Endothelial cell of umbilical vein (primary cell): ENCODE data around the gene SLC9A9. TPM values are rescaled to one million over a fixed set of nuclear protein-coding genes. Genes with fewer than 3 reads are reported as not detected.

Experiments used
- BruUV-seq: library from RNA; stranded (reverse); fragments of 400-500 nt; replicated peaks from 2 replicates; lab custom pipeline; 2021; lab: Mats Ljungman, UMichigan
- CTCF ChIA-PET: fragments of 300-600, 350-600 bp; sonication (Branson Sonifier 250); formaldehyde crosslinking; loops from one replicate; lab custom pipeline; 2021; ENCODE audit warnings: antibody characterized with exemption, inconsistent platforms; lab: Charles Lee
- POLR2A ChIA-PET: fragments of 300-600, 350-600 bp; sonication (Branson Sonifier 250); formaldehyde crosslinking; loops from one replicate; lab custom pipeline; 2021; ENCODE audit warnings: antibody characterized with exemption, inconsistent platforms; lab: Charles Lee
- DNase-seq: peaks from one replicate; pipeline ENCODE4 v3.0.0-alpha.2; 2011; ENCODE audit warnings: low read depth, low spot score
- FAIRE-seq: peaks from 2 replicates; lab custom pipeline; 2011; peaks lifted over from hg19 to GRCh38; lab: Jason Lieb, UNC
- H2AFZ ChIP-seq: 2 replicates; pipeline ENCODE4 v1.6.0; 2012; ENCODE audit warnings: low read depth, low read length, control low read depth, inconsistent platforms
- H3K27ac ChIP-seq: 2 replicates; pipeline ENCODE4 v1.5.1; 2011; ENCODE audit warnings: low read depth, mild to moderate bottlenecking, control low read depth, low read length, moderate library complexity; ENCODE audit not compliant: insufficient read depth
- H3K27me3 ChIP-seq, 2 experiments: 2 replicates each; pipeline versions ENCODE4 v1.6.0 to v1.6.1; 2011; ENCODE audit warnings: low read length in 2 of 2, mixed read lengths in 1 of 2; ENCODE audit not compliant: control insufficient read depth in 2 of 2, insufficient read depth in 2 of 2
- H3K36me3 ChIP-seq, 2 experiments: 2 replicates in 1 of 2; 3 replicates in 1 of 2; pipeline ENCODE4 v1.5.1; 2011; ENCODE audit warnings: low read length in 2 of 2, mild to moderate bottlenecking in 1 of 2, moderate library complexity in 1 of 2; ENCODE audit not compliant: control insufficient read depth in 2 of 2, insufficient read depth in 2 of 2; ENCODE audit errors: extremely low read depth in 1 of 2
- H3K4me1 ChIP-seq: 3 replicates; pipeline ENCODE4 v1.5.1; 2011; ENCODE audit warnings: mild to moderate bottlenecking, low read length; ENCODE audit not compliant: control insufficient read depth, insufficient read depth; ENCODE audit errors: extremely low read depth
- H3K4me2 ChIP-seq: 2 replicates; pipeline ENCODE4 v1.6.1; 2011; ENCODE audit warnings: low read length, control low read depth, mixed read lengths; ENCODE audit not compliant: insufficient read depth
- H3K4me3 ChIP-seq, 3 experiments: fragments of 200-600 bp in 1 of 3; sonication (generic), shearing (Covaris generic) in 1 of 3; replicated peaks in 1 of 3; 2 replicates each; pipeline ENCODE4 v1.5.1; 2011 to 2016; ENCODE audit warnings: control low read depth in 3 of 3, low read length in 3 of 3, mild to moderate bottlenecking in 2 of 3, inconsistent platforms in 1 of 3, low read depth in 1 of 3, moderate library complexity in 1 of 3; ENCODE audit not compliant: insufficient read depth in 1 of 3
- H3K79me2 ChIP-seq: 2 replicates; pipeline ENCODE4 v1.6.0; 2012; ENCODE audit warnings: low read length, inconsistent platforms; ENCODE audit not compliant: control insufficient read depth, insufficient read depth
- H3K9ac ChIP-seq: replicated peaks from 2 replicates; pipeline ENCODE3; 2011; ENCODE audit warnings: low read length, control low read depth; ENCODE audit not compliant: insufficient read depth; ENCODE audit errors: extremely low read depth
- H3K9me1 ChIP-seq: replicated peaks from 3 replicates; pipeline ENCODE4 v1.6.0; 2011; ENCODE audit warnings: mild to moderate bottlenecking, low read length; ENCODE audit not compliant: control insufficient read depth, insufficient read depth; ENCODE audit errors: extremely low read depth
- H3K9me3 ChIP-seq: replicated peaks from 2 replicates; pipeline ENCODE4 v1.5.1; 2012; ENCODE audit warnings: low read length, inconsistent platforms; ENCODE audit not compliant: control insufficient read depth, insufficient read depth
- H4K20me1 ChIP-seq: replicated peaks from 2 replicates; pipeline ENCODE3; 2011; ENCODE audit warnings: mild to moderate bottlenecking, low read length; ENCODE audit not compliant: control insufficient read depth, insufficient read depth; ENCODE audit errors: extremely low read depth
- EZH2 ChIP-seq: IDR thresholded peaks from 2 replicates; pipeline ENCODE4 v1.6.1; 2012; ENCODE audit warnings: borderline replicate concordance, low read depth, mild to moderate bottlenecking, moderate library complexity, low read length, inconsistent platforms; ENCODE audit not compliant: severe bottlenecking
- FOS ChIP-seq: IDR thresholded peaks from 2 replicates; pipeline ENCODE4 v1.6.1; 2011; ENCODE audit warnings: mild to moderate bottlenecking, low read length, moderate library complexity, borderline replicate concordance; ENCODE audit not compliant: insufficient read depth
- GATA2 ChIP-seq: IDR thresholded peaks from 2 replicates; pipeline ENCODE4 v1.7.0; 2011; ENCODE audit warnings: low read depth, mild to moderate bottlenecking, moderate library complexity, mixed read lengths, low read length; ENCODE audit not compliant: insufficient read length, insufficient read depth
- JUN ChIP-seq: IDR thresholded peaks from 2 replicates; pipeline ENCODE4 v1.6.1; 2011; ENCODE audit warnings: borderline replicate concordance, low read depth; ENCODE audit not compliant: insufficient read length, insufficient read depth
- MYC ChIP-seq: IDR thresholded peaks from one replicate; pipeline ENCODE4 v1.6.1; 2011; ENCODE audit warnings: mild to moderate bottlenecking, low read depth, low read length
- POLR2A ChIP-seq: IDR thresholded peaks from 2 replicates; pipeline ENCODE4 v1.6.1; 2012; ENCODE audit warnings: low read depth, mild to moderate bottlenecking, control low read depth, low read length
- POLR2AphosphoS5 ChIP-seq: IDR thresholded peaks from 2 replicates; pipeline ENCODE4 v1.6.1; 2012; ENCODE audit warnings: low read depth, mild to moderate bottlenecking, control low read depth, low read length, moderate library complexity; ENCODE audit not compliant: insufficient read depth
- dilution Hi-C: fragments of 300-500 bp; cut with MboI; formaldehyde crosslinking; loops from one replicate; pipeline ENCODE4 v1.15.0; 2019; ENCODE audit warnings: low sequenced_read_pairs; ENCODE audit not compliant: extremely low pct_ligation_motif_present
- intact Hi-C: fragments of 100-400 bp; cut with micrococcal nuclease; formaldehyde crosslinking; loops from one replicate; pipeline ENCODE4 v1.10.0; 2022
- polyA plus RNA-seq, 4 experiments: library from polyadenylated mRNA; depleted of rRNA in 3 of 4; stranded (reverse) in 3 of 4; unstranded in 1 of 4; fragments of >200 nt; gene quantifications; 2 replicates each; pipeline versions ENCODE4 v1.2.1 to v1.2.3, GENCODE V29; 2011 to 2012; ENCODE audit warnings: missing spikeins in 1 of 4
- total RNA-seq: library from RNA; stranded (reverse); gene quantifications from 2 replicates; pipeline ENCODE4 v1.2.3, GENCODE V29; 2021
- TF ChIP-seq, protein P1 (sequence below): IDR thresholded peaks from 2 replicates; pipeline ENCODE4 v1.6.1; 2011; ENCODE audit not compliant: insufficient read depth, insufficient read length
- TF ChIP-seq, protein P2 (sequence below), 2 donors: IDR thresholded peaks; 1 replicate in 1 of 2; 2 replicates in 1 of 2; pipeline ENCODE4 v1.5.1; 2011; ENCODE audit warnings: low read length in 2 of 2, mild to moderate bottlenecking in 2 of 2, moderate library complexity in 2 of 2, control low read depth in 1 of 2, inconsistent platforms in 1 of 2, low read depth in 1 of 2; ENCODE audit not compliant: insufficient read depth in 1 of 2; ENCODE audit errors: extremely low read depth in 1 of 2

SLC9A9 gene
- total and polyA plus RNA-seq, 2 donors (not counting 3 experiments of a cell fraction or from before 2014, with no cell fraction given), result 1.5 to 1.8 TPM

DNA sequence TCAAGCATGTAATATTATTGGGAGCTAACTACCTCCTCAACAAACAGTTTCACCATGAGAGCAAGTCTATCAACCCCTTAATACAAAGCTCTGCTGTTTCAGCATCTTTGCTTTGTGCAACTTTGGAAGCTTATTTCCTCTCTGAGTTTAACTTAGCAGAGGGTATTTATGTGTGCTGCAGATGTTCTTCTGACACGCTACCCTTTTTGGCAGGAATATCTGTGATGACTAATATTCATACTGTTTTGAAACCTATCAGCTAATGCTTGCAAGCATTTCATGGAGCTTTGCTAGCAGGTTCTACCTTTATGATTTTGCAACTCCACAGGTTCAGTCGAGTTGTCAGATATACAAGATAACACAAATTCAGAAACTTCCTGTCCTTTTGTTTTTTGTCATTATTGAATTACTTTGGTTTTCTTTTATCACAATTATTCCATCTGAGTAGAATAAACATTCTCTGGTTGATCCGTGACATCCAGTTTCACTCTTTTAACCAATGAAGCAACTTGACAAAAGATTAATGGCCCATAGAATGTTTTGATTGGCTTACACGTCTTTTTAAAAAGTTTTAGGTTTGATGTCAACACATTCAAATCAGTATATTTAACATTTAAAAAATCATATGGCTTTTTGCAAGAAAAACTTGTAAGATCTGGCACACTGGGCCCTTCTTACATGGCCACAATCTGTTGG, 1.7 kb upstream of the SLC9A9 start:
- peaks cover 15% of the 10 kb centered on the region for H3K4me1 ChIP-seq
- intact Hi-C loops (loop anchor here (2.0 kb wide), 1 partner anchor 19 kb away; no protein-coding TSS in a partner anchor), dilution Hi-C loops (no loop called here)
- no peaks in the 10 kb centered on the region for H3K36me3 ChIP-seq
- H3K4me3 ChIP-seq, result no peak overlapping the region
- H3K9me3 ChIP-seq, result no peaks in the 10 kb centered on the region
- no peaks in the 10 kb centered on the region for H3K9me1 ChIP-seq
- H2AFZ ChIP-seq, result no peak overlapping the region
- CTCF ChIA-PET, result interaction anchor here (0.8 to 1.5 kb wide), 5 partner anchors 9 to 122 kb away, joined by 3 read pairs; partner anchors contain the start of gene DIPK2A
- peak overlapping the region; percentile 32 for H3K4me2 ChIP-seq
- TF ChIP-seq EZH2 (no peak), GATA2 (no peak), MYC (no peak), JUN (peak; percentile 23), FOS (peak; percentile 33), POLR2A (no peak), POLR2AphosphoS5 (no peak)
- TF ChIP-seq, protein P1, sequence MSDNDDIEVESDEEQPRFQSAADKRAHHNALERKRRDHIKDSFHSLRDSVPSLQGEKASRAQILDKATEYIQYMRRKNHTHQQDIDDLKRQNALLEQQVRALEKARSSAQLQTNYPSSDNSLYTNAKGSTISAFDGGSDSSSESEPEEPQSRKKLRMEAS, result no peak
- TF ChIP-seq, protein P2, sequence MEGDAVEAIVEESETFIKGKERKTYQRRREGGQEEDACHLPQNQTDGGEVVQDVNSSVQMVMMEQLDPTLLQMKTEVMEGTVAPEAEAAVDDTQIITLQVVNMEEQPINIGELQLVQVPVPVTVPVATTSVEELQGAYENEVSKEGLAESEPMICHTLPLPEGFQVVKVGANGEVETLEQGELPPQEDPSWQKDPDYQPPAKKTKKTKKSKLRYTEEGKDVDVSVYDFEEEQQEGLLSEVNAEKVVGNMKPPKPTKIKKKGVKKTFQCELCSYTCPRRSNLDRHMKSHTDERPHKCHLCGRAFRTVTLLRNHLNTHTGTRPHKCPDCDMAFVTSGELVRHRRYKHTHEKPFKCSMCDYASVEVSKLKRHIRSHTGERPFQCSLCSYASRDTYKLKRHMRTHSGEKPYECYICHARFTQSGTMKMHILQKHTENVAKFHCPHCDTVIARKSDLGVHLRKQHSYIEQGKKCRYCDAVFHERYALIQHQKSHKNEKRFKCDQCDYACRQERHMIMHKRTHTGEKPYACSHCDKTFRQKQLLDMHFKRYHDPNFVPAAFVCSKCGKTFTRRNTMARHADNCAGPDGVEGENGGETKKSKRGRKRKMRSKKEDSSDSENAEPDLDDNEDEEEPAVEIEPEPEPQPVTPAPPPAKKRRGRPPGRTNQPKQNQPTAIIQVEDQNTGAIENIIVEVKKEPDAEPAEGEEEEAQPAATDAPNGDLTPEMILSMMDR (IDR thresholded peaks at IDR 0.05; ENCODE audit: extremely low read depth in 1 of 2, insufficient read depth in 1 of 2, low read depth in 1 of 2, low read length in 2 of 2), result no peak
- POLR2A ChIA-PET, result interaction anchor here (1.0 kb wide), 1 partner anchor 121 kb away, joined by 3 read pairs; the partner anchor contains the start of gene DIPK2A
- H3K27ac ChIP-seq, result no peak overlapping the region
- no peaks in the 10 kb centered on the region for H4K20me1 ChIP-seq
- no peaks in the 10 kb centered on the region for H3K79me2 ChIP-seq
- DNase-seq (peak; percentile 77), FAIRE-seq (peak; percentile 84)
- H3K27me3 ChIP-seq, result no peaks in the 10 kb centered on the region
- no peak overlapping the region for H3K9ac ChIP-seq
- no TSS peak for BruUV-seq
